Mesenchymal stem cell (in vitro differentiated cells and primary cell): ENCODE results near the gene GDPD1.

Source experiments
- DNase-seq: peaks from one replicate; pipeline ENCODE4 v3.0.0-alpha.2; 2013
- H2AFZ ChIP-seq: one replicate; pipeline ENCODE4 v1.6.1; 2013; ENCODE audit warnings: low read depth, mild to moderate bottlenecking, control low read depth, inconsistent platforms, low read length, moderate library complexity
- H2AK5ac ChIP-seq: 2 replicates; pipeline ENCODE4 v1.6.1; 2013; ENCODE audit warnings: low read length, moderate library complexity, mild to moderate bottlenecking, inconsistent platforms; ENCODE audit not compliant: severe bottlenecking
- H2BK120ac ChIP-seq: one replicate; pipeline ENCODE4 v1.6.1; 2013; ENCODE audit warnings: low read depth, mild to moderate bottlenecking, inconsistent platforms, low read length, moderate library complexity
- H2BK12ac ChIP-seq, 2 experiments: one replicate each; pipeline ENCODE4 v1.6.1; 2013; ENCODE audit warnings: inconsistent platforms in 2 of 2, low read length in 2 of 2, mild to moderate bottlenecking in 2 of 2, moderate library complexity in 2 of 2, control low read depth in 1 of 2
- H2BK15ac ChIP-seq: one replicate; pipeline ENCODE4 v1.6.1; 2013; ENCODE audit warnings: mild to moderate bottlenecking, low read depth, inconsistent platforms; ENCODE audit not compliant: poor library complexity, severe bottlenecking
- H2BK5ac ChIP-seq: 2 replicates; pipeline ENCODE4 v1.6.1; 2013; ENCODE audit warnings: low read depth, mild to moderate bottlenecking, low read length, control low read depth, inconsistent platforms; ENCODE audit not compliant: poor library complexity, severe bottlenecking
- H3K14ac ChIP-seq, 2 experiments: one replicate each; pipeline ENCODE4 v1.6.1; 2013; ENCODE audit warnings: inconsistent platforms in 2 of 2, low read length in 2 of 2, control low read depth in 1 of 2, mild to moderate bottlenecking in 1 of 2, moderate library complexity in 1 of 2
- H3K18ac ChIP-seq, 2 experiments: one replicate each; pipeline ENCODE4 v1.6.1; 2013; ENCODE audit warnings: inconsistent platforms in 2 of 2, low read length in 2 of 2, control low read depth in 1 of 2, low read depth in 1 of 2, mild to moderate bottlenecking in 1 of 2
- H3K23ac ChIP-seq, 2 experiments: one replicate each; pipeline ENCODE4 v1.6.1; 2013; ENCODE audit warnings: inconsistent platforms in 2 of 2, low read length in 2 of 2, mild to moderate bottlenecking in 2 of 2, moderate library complexity in 2 of 2, control low read depth in 1 of 2
- H3K27ac ChIP-seq: 2 replicates; pipeline ENCODE4 v1.5.1; 2013; ENCODE audit warnings: mild to moderate bottlenecking, moderate library complexity, low read length, control low read depth, inconsistent platforms; ENCODE audit not compliant: poor library complexity, severe bottlenecking
- H3K27me3 ChIP-seq, 2 experiments: 2 replicates each; pipeline versions ENCODE4 v1.6.1 to v1.7.0; 2013; ENCODE audit warnings: low read length in 2 of 2, mild to moderate bottlenecking in 2 of 2, moderate library complexity in 2 of 2, control low read depth in 1 of 2, inconsistent platforms in 1 of 2; ENCODE audit not compliant: control insufficient read depth in 1 of 2, insufficient read depth in 1 of 2
- H3K36me3 ChIP-seq, 2 experiments: 2 replicates each; pipeline versions ENCODE4 v1.6.1 to v1.7.0; 2013; ENCODE audit warnings: low read length in 2 of 2, control low read depth in 1 of 2, inconsistent platforms in 1 of 2, low read depth in 1 of 2, mild to moderate bottlenecking in 1 of 2; ENCODE audit not compliant: insufficient read depth in 2 of 2, control insufficient read depth in 1 of 2
- H3K4ac ChIP-seq, 2 experiments: one replicate each; pipeline ENCODE4 v1.6.1; 2013; ENCODE audit warnings: inconsistent platforms in 2 of 2, low read length in 2 of 2, mild to moderate bottlenecking in 2 of 2, moderate library complexity in 2 of 2, control low read depth in 1 of 2, low read depth in 1 of 2
- H3K4me1 ChIP-seq: 2 replicates; pipeline ENCODE4 v1.6.1; 2013; ENCODE audit warnings: low read depth, low read length, control low read depth; ENCODE audit not compliant: control insufficient read depth, insufficient read depth
- H3K4me2 ChIP-seq: 2 replicates; pipeline ENCODE4 v1.6.1; 2013; ENCODE audit warnings: low read length, mild to moderate bottlenecking, inconsistent platforms; ENCODE audit not compliant: poor library complexity, severe bottlenecking
- H3K4me3 ChIP-seq, 2 experiments: 2 replicates each; pipeline versions ENCODE4 v1.5.1 to v1.7.0; 2013; ENCODE audit warnings: low read length in 2 of 2, mild to moderate bottlenecking in 2 of 2, control low read depth in 1 of 2, low read depth in 1 of 2; ENCODE audit not compliant: insufficient read depth in 1 of 2
- H3K79me1 ChIP-seq: replicated peaks from 2 replicates; pipeline ENCODE4 v1.6.1; 2013; ENCODE audit warnings: mild to moderate bottlenecking, control low read depth, low read length, inconsistent platforms; ENCODE audit not compliant: poor library complexity, severe bottlenecking
- H3K9ac ChIP-seq: 2 replicates; pipeline ENCODE4 v1.7.0; 2013; ENCODE audit warnings: mild to moderate bottlenecking, low read length, moderate library complexity
- H3K9me3 ChIP-seq: 2 replicates; pipeline ENCODE4 v1.7.0; 2013; ENCODE audit warnings: mild to moderate bottlenecking, low read length; ENCODE audit not compliant: control insufficient read depth
- H4K8ac ChIP-seq: one replicate; pipeline ENCODE4 v1.6.1; 2013; ENCODE audit warnings: inconsistent platforms, mild to moderate bottlenecking, low read length, moderate library complexity
- H4K91ac ChIP-seq: one replicate; pipeline ENCODE4 v1.6.1; 2013; ENCODE audit warnings: mild to moderate bottlenecking, low read length, inconsistent platforms
- WGBS: methylation state at CpG from one replicate; pipeline ENCODE4 v1.1.7; 2013; ENCODE audit warnings: mixed read lengths; 5-methylcytosine and 5-hydroxymethylcytosine counted together

GDPD1 gene

GRCh38 chr17:59234631-59235030 is 14.3 kb downstream of the GDPD1 start:
- DNase-seq, result no peak
- Histone ChIP-seq H3K27me3 (no peaks in the 10 kb centered on the region), H3K27ac (no peak overlapping the region)

GRCh38 chr17:59238906-59239305 is 18.6 kb downstream of the GDPD1 start:
- no peak overlapping the region for H3K4me2 ChIP-seq
- H2BK5ac ChIP-seq, result no peak overlapping the region
- no peak overlapping the region for H4K8ac ChIP-seq
- 93% methylated on average over 2 of the region's 2 CpGs for WGBS
- H2BK15ac ChIP-seq, result no peak overlapping the region
- H2BK120ac ChIP-seq, result no peak overlapping the region
- no peak for DNase-seq
- H3K9ac ChIP-seq, result no peak overlapping the region
- H3K4me1 ChIP-seq, result no peaks in the 10 kb centered on the region
- H3K14ac ChIP-seq, result no peak overlapping the region
- H3K18ac ChIP-seq, result no peak overlapping the region
- H3K9me3 ChIP-seq, result no peaks in the 10 kb centered on the region
- no peak overlapping the region for H2BK12ac ChIP-seq
- no peak overlapping the region for H3K27ac ChIP-seq
- H4K91ac ChIP-seq, result no peak overlapping the region
- no peak overlapping the region for H3K4me3 ChIP-seq
- H3K79me1 ChIP-seq, result no peaks in the 10 kb centered on the region
- no peaks in the 10 kb centered on the region for H3K27me3 ChIP-seq
- no peak overlapping the region for H2AFZ ChIP-seq
- no peaks in the 10 kb centered on the region for H3K36me3 ChIP-seq
- H3K23ac ChIP-seq, result no peak overlapping the region
- no peak overlapping the region for H3K4ac ChIP-seq
- no peak overlapping the region for H2AK5ac ChIP-seq

More at GRCh38 chr17:59234631-59235030, 14.3 kb downstream of the GDPD1 start:
- no peak overlapping the region for H3K4me2 ChIP-seq
- H2BK120ac ChIP-seq, result no peak overlapping the region
- H2BK12ac ChIP-seq, result no peak overlapping the region
- H3K4me1 ChIP-seq, result no peaks in the 10 kb centered on the region
- no peak overlapping the region for H2AFZ ChIP-seq
- no peak overlapping the region for H2BK15ac ChIP-seq
- H3K79me1 ChIP-seq, result no peaks in the 10 kb centered on the region
- H3K18ac ChIP-seq, result no peak overlapping the region
- H4K8ac ChIP-seq, result no peak overlapping the region
- no peak overlapping the region for H3K9ac ChIP-seq
- H3K4me3 ChIP-seq, result no peak overlapping the region
- H3K23ac ChIP-seq, result no peak overlapping the region
- H4K91ac ChIP-seq, result no peak overlapping the region
- H2AK5ac ChIP-seq, result no peak overlapping the region
- H3K4ac ChIP-seq, result no peak overlapping the region
- no peaks in the 10 kb centered on the region for H3K36me3 ChIP-seq
- no peaks in the 10 kb centered on the region for H3K9me3 ChIP-seq
- H2BK5ac ChIP-seq, result no peak overlapping the region
- H3K14ac ChIP-seq, result no peak overlapping the region

GRCh38 chr17:59244081-59244480 is 23.8 kb downstream of the GDPD1 start:
- Histone ChIP-seq H4K91ac (no peak overlapping the region), H3K14ac (no peak overlapping the region), H3K79me1 (no peaks in the 10 kb centered on the region), H3K27ac (no peak overlapping the region), H3K27me3 (no peaks in the 10 kb centered on the region), H3K23ac (no peak overlapping the region), H2AFZ (no peak overlapping the region), H2BK12ac (no peak overlapping the region), H2AK5ac (no peak overlapping the region), H3K4me3 (no peak overlapping the region), H3K4me2 (no peak overlapping the region), H2BK15ac (no peak overlapping the region), H3K18ac (no peak overlapping the region), H2BK120ac (no peak overlapping the region), H3K9me3 (no peaks in the 10 kb centered on the region), H3K4ac (no peak overlapping the region), H3K9ac (no peak overlapping the region), H4K8ac (no peak overlapping the region), H3K36me3 (no peaks in the 10 kb centered on the region), H2BK5ac (no peak overlapping the region), H3K4me1 (no peaks in the 10 kb centered on the region)
- DNase-seq, result no peak
- WGBS, result 95% methylated on average over 6 of the region's 6 CpGs

- DNase-seq, result no peak
- Histone ChIP-seq H2BK120ac (no peak overlapping the region), H3K36me3 (no peaks in the 10 kb centered on the region), H2BK12ac (no peak overlapping the region), H3K23ac (no peak overlapping the region), H3K4ac (no peak overlapping the region), H3K27me3 (no peaks in the 10 kb centered on the region), H2BK5ac (no peak overlapping the region), H4K8ac (no peak overlapping the region), H3K18ac (no peak overlapping the region), H4K91ac (no peak overlapping the region), H3K9me3 (no peaks in the 10 kb centered on the region), H2AK5ac (no peak overlapping the region), H2AFZ (no peak overlapping the region), H3K9ac (no peak overlapping the region), H3K4me3 (no peak overlapping the region), H2BK15ac (no peak overlapping the region), H3K14ac (no peak overlapping the region), H3K4me2 (no peak overlapping the region), H3K4me1 (no peaks in the 10 kb centered on the region), H3K27ac (no peak overlapping the region), H3K79me1 (no peaks in the 10 kb centered on the region)
- 81% methylated on average over 2 of the region's 2 CpGs for WGBS
Observed at GRCh38 chr17:59254742-59255141, 34.4 kb downstream of the GDPD1 start.
